Left kidney (tissue), 2 donors: ENCODE measurements around the gene OR13J1. TPM values are rescaled to one million over a fixed set of nuclear protein-coding genes. Genes with fewer than 3 reads are reported as not detected.

ENCODE experiments used
- DNase-seq: peaks from one replicate; pipeline ENCODE4 v3.0.0-alpha.2; 2013
- polyA plus RNA-seq: library from polyadenylated mRNA; unstranded; fragments of 120-200 nt; gene quantifications from one replicate; pipeline ENCODE4 v1.2.1, GENCODE V29; 2013; ENCODE audit not compliant: insufficient read length

OR13J1 gene
- polyA plus RNA-seq, 1 donor, result not detected

- DNase-seq, result no peak
These were observed 10.8 kb downstream of the OR13J1 start for GRCh38 chr9:35859310-35859989.

- DNase-seq, result no peak
These were observed 11.7 kb downstream of the OR13J1 start for GRCh38 chr9:35858458-35858857.

DNA sequence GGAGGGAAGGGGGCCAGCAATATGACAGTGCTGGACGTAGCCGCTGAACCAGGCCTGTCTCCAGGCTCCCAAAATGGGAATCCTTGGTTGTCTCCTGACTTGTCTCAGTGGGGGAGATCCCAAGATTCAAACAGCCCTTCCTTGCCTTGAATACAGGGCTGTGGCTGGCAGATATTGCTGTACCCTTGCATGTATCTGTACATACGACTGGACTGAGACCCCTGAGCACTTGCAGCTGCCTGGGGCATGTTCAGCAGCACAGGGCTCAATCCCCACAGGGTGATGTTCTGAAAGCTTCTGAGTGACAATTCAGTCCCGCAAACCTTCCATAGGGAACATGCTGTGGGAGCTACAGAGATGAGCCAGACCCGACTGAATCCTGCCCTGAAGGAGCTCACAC lies 13.3 kb downstream of the OR13J1 start:
- no peak for DNase-seq

DNA sequence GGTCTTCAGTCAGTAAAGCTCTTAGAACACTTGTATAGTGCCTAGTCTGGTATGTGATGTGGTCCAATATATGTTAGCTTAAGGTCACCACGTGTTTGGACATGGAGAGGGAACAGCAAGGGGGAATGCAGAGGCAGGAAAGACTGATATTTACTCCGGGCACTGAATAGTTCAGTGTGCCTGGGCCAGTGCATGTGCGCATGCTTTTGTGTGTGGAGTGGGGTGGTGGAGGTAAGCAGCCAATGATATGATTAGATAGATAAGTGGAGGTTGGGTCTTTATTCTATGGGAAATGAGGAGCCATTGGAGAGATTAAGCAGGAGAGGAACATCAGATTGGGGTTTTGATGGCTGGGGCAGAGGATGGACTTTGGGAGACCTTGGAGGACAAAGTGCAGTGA lies 14.0 kb downstream of the OR13J1 start:
- no peak for DNase-seq

DNA sequence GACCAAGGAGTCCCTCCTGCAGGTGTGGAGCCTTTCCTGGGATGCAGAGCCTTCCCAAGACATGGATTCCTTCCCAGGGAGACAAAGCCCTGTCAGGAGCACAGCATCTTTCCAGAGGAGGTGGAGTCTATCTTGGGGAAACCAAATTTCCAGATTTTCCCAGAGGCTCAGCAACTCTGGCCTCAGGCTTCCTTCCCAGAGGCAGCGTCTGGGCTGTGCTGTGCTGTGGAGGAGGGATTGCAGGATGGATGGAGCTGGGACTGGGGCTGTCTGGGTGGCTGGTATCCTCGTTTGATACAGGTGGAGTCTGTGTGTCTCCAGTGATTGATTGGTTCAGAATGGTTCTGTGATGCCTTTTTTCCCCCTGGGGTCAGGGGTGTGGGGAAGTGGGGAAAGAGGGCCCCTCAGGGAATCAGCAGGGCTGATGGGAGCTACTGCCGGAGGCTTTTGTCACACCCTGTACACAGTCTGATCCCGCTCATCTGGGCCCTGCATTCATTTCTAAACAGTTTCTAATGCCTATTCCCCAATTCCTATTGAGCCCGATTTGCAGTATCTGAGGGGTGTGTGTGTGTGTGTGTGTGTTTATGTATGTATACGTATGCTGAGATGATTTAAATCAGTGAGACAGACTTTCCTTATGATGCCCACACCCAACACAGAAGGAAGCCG lies 16.0 kb downstream of the OR13J1 start:
- DNase-seq, result no peak

DNA sequence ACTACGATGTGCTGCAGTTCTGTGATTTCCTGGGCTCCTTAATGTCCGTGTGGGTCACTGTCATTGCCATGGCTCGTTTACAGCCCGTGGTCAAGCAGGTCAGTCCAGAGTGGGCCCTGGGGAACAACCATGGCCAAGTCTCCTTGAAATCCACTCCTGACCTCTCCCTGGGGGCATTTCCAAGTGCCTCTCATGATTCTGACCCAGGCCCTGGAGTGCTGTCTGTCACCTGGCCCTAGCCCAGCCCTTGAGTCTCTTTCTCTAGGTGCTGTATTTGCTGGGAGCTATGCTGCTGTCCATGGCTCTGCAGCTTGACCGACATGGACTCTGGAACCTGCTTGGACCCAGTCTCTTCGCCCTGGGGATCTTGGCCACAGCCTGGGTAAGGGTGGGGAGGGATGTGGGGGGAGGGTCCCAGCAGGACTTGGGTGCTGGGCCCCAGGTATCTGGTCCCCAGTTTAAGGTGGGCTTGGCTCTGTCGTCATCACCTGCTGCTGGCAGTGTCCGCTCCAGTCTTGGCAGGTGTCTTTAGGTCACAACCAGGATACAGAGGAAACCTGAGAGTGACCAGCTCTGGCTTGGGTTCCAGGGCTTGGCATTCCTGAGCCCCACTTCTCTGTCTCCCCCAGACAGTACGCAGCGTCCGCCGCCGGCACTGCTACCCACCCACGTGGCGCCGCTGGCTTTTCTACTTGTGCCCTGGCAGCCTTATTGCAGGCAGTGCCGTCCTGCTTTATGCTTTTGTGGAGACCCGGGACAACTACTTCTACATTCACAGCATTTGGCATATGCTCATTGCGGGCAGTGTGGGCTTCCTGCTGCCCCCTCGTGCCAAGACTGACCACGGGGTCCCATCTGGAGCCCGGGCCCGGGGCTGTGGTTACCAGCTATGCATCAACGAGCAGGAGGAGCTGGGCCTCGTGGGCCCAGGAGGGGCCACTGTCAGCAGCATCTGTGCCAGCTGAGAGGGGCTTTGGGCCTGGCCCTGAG lies 17.0 kb downstream of the OR13J1 start:
- no peak for DNase-seq

GRCh38 chr9:35852267-35852815 lies 17.9 kb downstream of the OR13J1 start:
- no peak for DNase-seq

- DNase-seq, result no peak
These were observed 22.2 kb downstream of the OR13J1 start for GRCh38 chr9:35847792-35848572.

DNA sequence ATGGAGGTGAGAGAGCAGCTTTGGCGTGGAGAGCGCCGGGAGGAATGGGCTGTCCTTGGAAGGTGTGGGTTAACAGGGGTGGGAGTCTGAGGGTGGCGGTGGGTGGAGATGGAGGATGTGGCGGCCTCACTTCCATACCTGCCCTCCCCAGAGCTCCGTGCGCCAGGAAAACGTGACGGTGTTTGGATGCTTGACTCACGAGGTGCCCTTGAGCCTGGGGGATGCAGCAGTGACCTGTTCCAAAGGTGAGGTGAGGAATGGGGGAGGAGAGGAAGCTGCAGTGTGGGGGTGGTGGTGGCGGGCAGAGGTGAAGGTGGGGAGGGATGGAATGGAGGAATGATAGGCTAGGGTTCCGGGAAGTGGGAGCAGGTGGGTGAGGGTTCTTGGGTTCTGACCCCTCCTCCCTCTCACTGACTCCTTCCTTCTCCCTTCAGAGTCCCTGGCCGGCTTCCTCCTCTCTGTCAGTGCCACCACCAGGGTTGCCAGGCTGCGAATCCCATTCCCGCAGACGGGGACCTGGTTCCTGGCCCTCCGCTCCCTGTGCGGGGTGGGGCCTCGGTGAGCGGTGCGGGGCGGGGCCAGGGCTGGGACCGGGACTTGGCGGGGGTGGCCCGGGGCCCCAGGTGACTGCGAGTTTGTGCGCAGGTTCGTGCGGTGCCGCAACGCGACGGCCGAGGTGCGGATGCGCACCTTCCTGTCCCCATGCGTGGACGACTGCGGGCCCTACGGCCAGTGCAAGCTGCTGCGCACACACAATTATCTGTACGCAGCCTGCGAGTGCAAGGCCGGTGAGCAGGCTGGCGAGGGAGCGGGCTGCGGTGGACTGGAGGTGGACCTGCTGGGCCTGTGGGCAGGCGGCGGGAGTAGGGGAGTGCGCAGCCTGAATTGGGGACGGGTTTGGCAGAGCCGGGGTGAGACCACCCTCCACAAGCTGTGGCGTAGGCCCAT lies 24.1 kb downstream of the OR13J1 start:
- DNase-seq, result no peak

- peak; percentile 55 for DNase-seq
These were observed 25.5 kb downstream of the OR13J1 start for GRCh38 chr9:35844628-35845270.

GRCh38 chr9:35842795-35843194 lies 27.4 kb downstream of the OR13J1 start:
- no peak for DNase-seq

DNA sequence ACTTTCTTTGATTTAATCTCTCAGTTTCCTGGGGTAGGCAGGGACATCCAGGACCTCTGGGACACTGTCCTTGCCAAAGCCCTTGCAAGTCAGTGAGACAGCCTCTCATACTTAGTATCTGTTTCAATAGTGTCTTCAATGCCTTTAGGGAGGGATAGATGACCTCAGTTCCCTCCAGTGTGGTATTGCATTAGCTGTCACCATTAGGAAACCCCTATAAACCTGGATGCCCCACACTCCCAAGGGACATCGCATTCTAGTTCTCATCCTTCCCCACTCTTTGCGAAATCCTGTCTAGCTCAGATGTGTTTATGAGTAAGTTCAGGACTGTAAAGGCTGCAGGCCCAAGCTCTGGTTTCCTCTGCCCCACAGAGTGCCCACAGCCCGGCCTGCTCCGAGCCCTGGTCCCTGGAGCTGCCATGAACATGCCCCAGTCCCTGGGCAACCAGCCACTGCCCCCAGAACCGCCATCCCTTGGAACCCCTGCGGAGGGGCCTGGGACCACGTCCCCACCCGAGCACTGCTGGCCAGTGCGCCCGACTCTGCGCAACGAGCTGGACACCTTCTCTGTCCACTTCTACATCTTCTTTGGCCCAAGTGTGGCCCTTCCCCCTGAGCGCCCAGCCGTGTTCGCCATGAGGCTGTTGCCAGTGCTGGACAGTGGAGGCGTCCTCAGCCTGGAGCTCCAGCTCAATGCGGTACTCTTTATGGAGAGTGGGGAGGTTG lies 28.0 kb downstream of the OR13J1 start:
- no peak for DNase-seq

DNA sequence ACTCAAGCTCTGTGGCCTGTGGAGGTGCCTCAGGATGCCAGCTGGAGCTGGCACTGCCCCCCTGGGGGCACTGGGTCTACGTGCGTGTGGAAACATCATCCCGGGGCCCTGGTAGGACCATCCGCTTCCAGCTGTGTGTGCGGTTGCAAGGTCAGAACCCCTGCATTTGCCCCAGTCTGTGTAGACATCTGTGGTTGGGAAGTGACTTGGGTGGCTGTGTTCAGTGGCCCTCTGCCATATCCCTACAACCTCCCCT lies 28.6 kb downstream of the OR13J1 start:
- no peak for DNase-seq

DNA sequence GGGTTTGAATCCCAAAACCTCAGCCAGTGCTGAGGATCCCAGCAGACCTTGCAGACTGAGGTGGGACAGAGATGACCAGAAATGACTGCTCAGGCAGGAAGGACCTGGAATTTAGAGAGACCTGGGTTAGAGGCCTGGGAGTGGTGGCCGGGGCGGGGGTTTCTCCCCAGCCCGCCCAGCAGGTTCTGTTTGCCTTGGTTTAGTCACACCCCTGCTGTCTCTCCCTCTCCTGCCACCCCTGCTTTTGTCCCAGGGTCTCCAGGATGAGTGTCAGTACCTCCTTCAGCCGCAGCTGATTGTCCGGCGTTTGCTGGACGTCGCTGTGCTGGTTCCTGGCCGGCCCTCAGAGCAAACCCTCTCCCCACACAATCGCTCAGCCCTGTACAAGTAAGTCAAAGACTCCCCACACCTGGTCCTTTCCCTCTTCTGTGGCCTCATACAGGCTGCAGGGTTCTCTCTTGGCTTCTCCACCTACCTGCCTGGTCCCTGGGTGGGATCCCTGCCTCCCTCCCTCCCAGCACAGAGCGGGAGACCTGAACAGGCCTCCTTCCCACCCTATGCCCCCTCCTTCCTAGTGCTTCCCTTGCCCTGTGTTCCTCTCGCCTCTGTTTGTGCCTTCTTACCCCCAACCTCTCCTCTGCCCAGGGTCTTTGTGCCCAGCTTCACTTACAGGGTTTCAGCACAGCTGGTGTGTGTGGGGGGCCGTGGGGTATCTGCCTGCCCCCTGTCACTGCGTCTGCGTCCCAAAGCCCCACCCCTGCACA lies 29.1 kb downstream of the OR13J1 start:
- no peak for DNase-seq

DNA sequence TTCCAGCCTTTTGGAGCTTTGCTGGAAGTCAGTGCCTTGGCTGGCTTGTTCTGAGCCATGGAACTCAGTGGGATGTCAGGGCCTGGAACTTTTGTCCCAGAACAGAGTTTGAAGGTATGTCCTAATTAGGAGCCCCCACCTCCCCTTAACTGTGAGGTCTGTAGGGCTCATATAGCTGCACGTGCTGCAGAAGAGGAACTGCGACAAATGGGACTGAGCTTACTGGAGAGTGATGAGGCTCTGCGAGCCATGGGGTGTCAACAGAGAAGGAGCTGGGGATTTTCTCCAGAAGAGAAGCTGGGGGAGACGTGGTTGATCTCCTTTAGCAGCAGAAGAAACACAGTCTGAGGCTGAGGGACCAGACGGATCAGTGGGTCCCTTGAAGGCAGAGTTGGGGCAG lies 30.3 kb downstream of the OR13J1 start:
- no peak for DNase-seq

DNA sequence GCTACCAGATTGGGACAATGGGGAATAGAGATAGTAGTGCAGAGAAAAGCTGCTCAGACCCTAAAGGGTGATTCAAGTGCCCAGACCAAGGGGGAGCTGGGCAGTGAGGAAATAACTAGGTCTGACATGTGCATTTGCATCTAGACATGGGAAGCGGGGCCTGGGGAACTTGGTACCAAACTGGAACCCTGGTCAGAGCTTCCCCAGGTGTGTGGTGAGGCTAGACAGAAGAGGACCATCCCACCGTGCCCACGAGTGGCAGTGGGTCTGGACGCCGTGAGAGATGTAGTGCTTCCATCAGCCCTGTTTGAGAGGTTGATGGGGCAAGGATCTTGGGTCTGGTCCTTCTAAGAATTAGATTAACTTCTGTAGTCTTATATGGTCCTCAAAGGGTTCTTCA lies 33.6 kb downstream of the OR13J1 start:
- DNase-seq, result no peak

DNA sequence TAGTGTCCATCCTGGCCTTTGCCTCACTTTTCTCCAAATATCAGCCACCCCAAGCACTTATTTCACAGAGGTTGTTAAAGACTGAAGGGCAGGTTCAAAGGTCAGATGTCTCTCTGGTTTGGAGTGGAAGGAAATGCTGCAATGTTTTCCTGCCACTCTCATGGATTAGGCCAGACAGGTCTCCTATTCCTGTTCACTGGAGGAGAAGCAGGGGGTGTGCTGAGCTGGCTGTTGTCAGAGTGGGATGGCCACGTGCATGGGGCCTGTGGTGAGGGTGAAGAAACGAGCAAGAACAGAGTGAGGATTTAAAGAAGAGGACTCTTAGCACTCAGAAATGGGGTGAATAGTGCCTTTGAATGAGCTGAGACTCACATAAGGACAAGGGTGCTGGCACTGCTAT lies 34.4 kb downstream of the OR13J1 start:
- DNase-seq, result no peak

DNA sequence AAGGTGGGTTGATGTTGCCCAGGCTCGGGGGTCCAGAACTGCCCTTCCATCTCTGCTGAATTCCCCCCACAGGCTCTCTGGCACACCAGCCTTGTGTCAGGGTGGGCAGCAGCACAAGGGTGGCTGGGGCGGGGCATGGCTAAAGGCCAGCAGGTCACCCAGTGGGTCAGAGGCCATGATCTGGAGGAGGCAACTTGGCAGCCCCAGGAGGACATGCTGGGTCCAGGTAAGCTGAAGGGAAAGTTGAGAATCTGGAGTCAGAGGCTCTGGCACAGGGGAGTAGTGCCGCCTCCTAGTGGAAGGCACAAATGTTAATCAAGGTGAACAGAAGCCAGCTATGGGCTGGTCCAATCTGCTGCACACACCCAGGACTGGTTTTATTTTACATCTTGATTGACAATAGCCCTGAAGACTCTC lies 35.0 kb downstream of the OR13J1 start:
- DNase-seq, result no peak
